Measurements from ENCODE around the gene DDX23.

DNA sequence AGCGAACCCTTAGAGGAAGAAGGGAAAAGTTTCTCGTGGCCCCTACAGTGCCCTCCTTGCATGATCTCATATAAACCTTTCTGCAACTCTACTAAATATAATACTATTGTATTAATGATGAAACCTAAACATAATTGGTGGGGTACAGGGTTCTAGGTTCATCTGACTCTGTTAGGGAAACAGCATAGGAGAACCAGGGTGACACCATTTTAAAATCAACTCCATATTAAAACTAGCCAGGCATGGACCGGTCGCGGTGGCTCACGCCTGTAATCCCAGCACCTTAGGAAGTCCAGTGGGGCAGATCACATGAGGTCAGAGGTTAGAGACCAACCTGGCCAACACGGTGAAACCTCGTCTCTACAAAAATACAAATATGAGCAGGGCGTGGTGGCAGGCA lies 28.7 kb upstream of the DDX23 start:
- TF ChIP-seq, protein P1, sequence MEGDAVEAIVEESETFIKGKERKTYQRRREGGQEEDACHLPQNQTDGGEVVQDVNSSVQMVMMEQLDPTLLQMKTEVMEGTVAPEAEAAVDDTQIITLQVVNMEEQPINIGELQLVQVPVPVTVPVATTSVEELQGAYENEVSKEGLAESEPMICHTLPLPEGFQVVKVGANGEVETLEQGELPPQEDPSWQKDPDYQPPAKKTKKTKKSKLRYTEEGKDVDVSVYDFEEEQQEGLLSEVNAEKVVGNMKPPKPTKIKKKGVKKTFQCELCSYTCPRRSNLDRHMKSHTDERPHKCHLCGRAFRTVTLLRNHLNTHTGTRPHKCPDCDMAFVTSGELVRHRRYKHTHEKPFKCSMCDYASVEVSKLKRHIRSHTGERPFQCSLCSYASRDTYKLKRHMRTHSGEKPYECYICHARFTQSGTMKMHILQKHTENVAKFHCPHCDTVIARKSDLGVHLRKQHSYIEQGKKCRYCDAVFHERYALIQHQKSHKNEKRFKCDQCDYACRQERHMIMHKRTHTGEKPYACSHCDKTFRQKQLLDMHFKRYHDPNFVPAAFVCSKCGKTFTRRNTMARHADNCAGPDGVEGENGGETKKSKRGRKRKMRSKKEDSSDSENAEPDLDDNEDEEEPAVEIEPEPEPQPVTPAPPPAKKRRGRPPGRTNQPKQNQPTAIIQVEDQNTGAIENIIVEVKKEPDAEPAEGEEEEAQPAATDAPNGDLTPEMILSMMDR (IDR thresholded peaks at IDR 0.05; ENCODE audit: poor library complexity) = no peak
- TF ChIP-seq EZH2phosphoT487 (IDR thresholded peaks at IDR 0.05; ENCODE audit: low read depth, severe bottlenecking, unreplicated experiment) = no peak
